DOHH2 (cell line): Measurements from ENCODE around the gene ACSBG1.

ENCODE experiments used
- CTCF ChIP-seq: fragments of 200-600 bp; sonication (generic); IDR thresholded peaks from one replicate; pipeline ENCODE4 v1.5.1; 2014; ENCODE audit warnings: antibody characterized with exemption, mild to moderate bottlenecking, low read depth, low read length; ENCODE audit not compliant: poor library complexity, severe bottlenecking
- EZH2phosphoT487 ChIP-seq: fragments of 200-600 bp; sonication (generic); IDR thresholded peaks from 2 replicates; pipeline ENCODE4 v1.6.1; 2017; ENCODE audit warnings: borderline replicate concordance, mild to moderate bottlenecking, antibody characterized with exemption, low read length, moderate library complexity, mixed read lengths

- no peak for TF ChIP-seq CTCF
- no peak for TF ChIP-seq EZH2phosphoT487
Observed at GRCh38 chr15:78222745-78223395, 11.5 kb downstream of the ACSBG1 start.
